ENCODE measurements around the gene CACNA2D3.

Gene CACNA2D3

GRCh38 chr3:54131890-54132289 lies 9.5 kb downstream of the CACNA2D3 start:
- no peak for TF ChIP-seq FOXK2 (IDR thresholded peaks at IDR 0.05)
- TF ChIP-seq NFRKB (IDR thresholded peaks at IDR 0.05) = no peak
- TF ChIP-seq FOXA1 (IDR thresholded peaks at IDR 0.05) = no peak
- TF ChIP-seq TARDBP (IDR thresholded peaks at IDR 0.05) = no peak
- POLR2A ChIA-PET = no interaction called here
- DNase-seq (ENCODE audit: extremely low spot score) = no peak
- CTCF ChIA-PET = no interaction called here

GRCh38 chr3:54132685-54133084 lies 10.3 kb downstream of the CACNA2D3 start:
- CTCF ChIA-PET = no interaction called here
- POLR2A ChIA-PET = no interaction called here

GRCh38 chr3:54133196-54133595 lies 10.8 kb downstream of the CACNA2D3 start:
- ChIA-PET CTCF (no interaction called here), POLR2A (no interaction called here)
- TF ChIP-seq SUZ12 (IDR thresholded peaks at IDR 0.05) = no peak
- no peak for TF ChIP-seq NFRKB (IDR thresholded peaks at IDR 0.05)
- no peak for TF ChIP-seq FOXK2 (IDR thresholded peaks at IDR 0.05)
- no peak for TF ChIP-seq LEF1 (IDR thresholded peaks at IDR 0.05; ENCODE audit: borderline replicate concordance)
- TF ChIP-seq BHLHE40 (IDR thresholded peaks at IDR 0.05; ENCODE audit: borderline replicate concordance) = no peak
- TF ChIP-seq ELF4 (IDR thresholded peaks at IDR 0.05) = no peak
- TF ChIP-seq ARNT (IDR thresholded peaks at IDR 0.05) = no peak
- no peak for TF ChIP-seq CTBP1 (IDR thresholded peaks at IDR 0.05; ENCODE audit: borderline replicate concordance)
- no peak for TF ChIP-seq TARDBP (IDR thresholded peaks at IDR 0.05)
- no peak for TF ChIP-seq L3MBTL2 (conservative IDR thresholded peaks at IDR 0.05)
- TF ChIP-seq HDGF (IDR thresholded peaks at IDR 0.05; ENCODE audit: borderline replicate concordance) = no peak
- TF ChIP-seq SP1 (IDR thresholded peaks at IDR 0.05) = no peak
- TF ChIP-seq PKNOX1 (IDR thresholded peaks at IDR 0.05) = no peak
- no peak for TF ChIP-seq ZNF384 (IDR thresholded peaks at IDR 0.05)
- TF ChIP-seq FOXA1 (IDR thresholded peaks at IDR 0.05) = no peak
- no peak for TF ChIP-seq FOXM1 (IDR thresholded peaks at IDR 0.05; ENCODE audit: borderline replicate concordance)
- no peak for DNase-seq (ENCODE audit: extremely low spot score)

More at GRCh38 chr3:54132685-54133084, 10.3 kb downstream of the CACNA2D3 start:
- TF ChIP-seq SUZ12 (IDR thresholded peaks at IDR 0.05) (no peak), PKNOX1 (IDR thresholded peaks at IDR 0.05) (no peak), FOXM1 (IDR thresholded peaks at IDR 0.05; ENCODE audit: borderline replicate concordance) (no peak), CTBP1 (IDR thresholded peaks at IDR 0.05; ENCODE audit: borderline replicate concordance) (no peak), FOXK2 (IDR thresholded peaks at IDR 0.05) (no peak), TARDBP (IDR thresholded peaks at IDR 0.05) (no peak), ARNT (IDR thresholded peaks at IDR 0.05) (no peak), NFRKB (IDR thresholded peaks at IDR 0.05) (no peak), LEF1 (IDR thresholded peaks at IDR 0.05; ENCODE audit: borderline replicate concordance) (no peak), ZNF384 (IDR thresholded peaks at IDR 0.05) (no peak), L3MBTL2 (conservative IDR thresholded peaks at IDR 0.05) (no peak), FOXA1 (IDR thresholded peaks at IDR 0.05) (no peak), SP1 (IDR thresholded peaks at IDR 0.05) (no peak)
- no peak for DNase-seq (ENCODE audit: extremely low spot score)

- ChIA-PET CTCF (no interaction called here), POLR2A (no interaction called here)
- TF ChIP-seq SP1 (IDR thresholded peaks at IDR 0.05) (no peak), LEF1 (IDR thresholded peaks at IDR 0.05; ENCODE audit: borderline replicate concordance) (no peak), FOXM1 (IDR thresholded peaks at IDR 0.05; ENCODE audit: borderline replicate concordance) (no peak), L3MBTL2 (conservative IDR thresholded peaks at IDR 0.05) (no peak), BHLHE40 (IDR thresholded peaks at IDR 0.05; ENCODE audit: borderline replicate concordance) (no peak), TARDBP (IDR thresholded peaks at IDR 0.05) (no peak), FOXK2 (IDR thresholded peaks at IDR 0.05) (no peak), ELF4 (IDR thresholded peaks at IDR 0.05) (no peak), ARNT (IDR thresholded peaks at IDR 0.05) (no peak), FOXA1 (IDR thresholded peaks at IDR 0.05) (no peak), CTBP1 (IDR thresholded peaks at IDR 0.05; ENCODE audit: borderline replicate concordance) (no peak), ZNF384 (IDR thresholded peaks at IDR 0.05) (no peak), SUZ12 (IDR thresholded peaks at IDR 0.05) (no peak)
- DNase-seq (ENCODE audit: extremely low spot score) = no peak
Observed at GRCh38 chr3:54134155-54134554, 11.8 kb downstream of the CACNA2D3 start.

- POLR2A ChIA-PET = no interaction called here
- DNase-seq (ENCODE audit: extremely low spot score) = no peak
- no peak for TF ChIP-seq ARNT (IDR thresholded peaks at IDR 0.05)
- no peak for TF ChIP-seq FOXA1 (IDR thresholded peaks at IDR 0.05)
- TF ChIP-seq NFRKB (IDR thresholded peaks at IDR 0.05) = no peak
- TF ChIP-seq FOXM1 (IDR thresholded peaks at IDR 0.05; ENCODE audit: borderline replicate concordance) = no peak
- no peak for TF ChIP-seq ZNF384 (IDR thresholded peaks at IDR 0.05)
- TF ChIP-seq SP1 (IDR thresholded peaks at IDR 0.05) = no peak
- no peak for TF ChIP-seq HDGF (IDR thresholded peaks at IDR 0.05; ENCODE audit: borderline replicate concordance)
- TF ChIP-seq PKNOX1 (IDR thresholded peaks at IDR 0.05) = no peak
- TF ChIP-seq BHLHE40 (IDR thresholded peaks at IDR 0.05; ENCODE audit: borderline replicate concordance) = no peak
- TF ChIP-seq TARDBP (IDR thresholded peaks at IDR 0.05) = no peak
- CTCF ChIA-PET = no interaction called here
Observed at GRCh38 chr3:54134713-54135112, 12.4 kb downstream of the CACNA2D3 start.

- ChIA-PET POLR2A (no interaction called here), CTCF (no interaction called here)
- DNase-seq (ENCODE audit: extremely low spot score) = no peak
- no peak for TF ChIP-seq SP1 (IDR thresholded peaks at IDR 0.05)
- TF ChIP-seq PKNOX1 (IDR thresholded peaks at IDR 0.05) = no peak
- TF ChIP-seq LEF1 (IDR thresholded peaks at IDR 0.05; ENCODE audit: borderline replicate concordance) = no peak
Observed at GRCh38 chr3:54137311-54137710, 15.0 kb downstream of the CACNA2D3 start.

Data from HEK293T (cell line).